Brain pericyte (primary cell): ENCODE results near the gene HRH1.
"Not testable (repeated sequence)": the region's sequence is repeated elsewhere in the genome, so short reads cannot be mapped to it uniquely, and the experiment has no call there.

Experiments used
- DNase-seq: peaks from one replicate; pipeline ENCODE4 v3.0.0-alpha.2; 2012; ENCODE audit warnings: low read depth, low spot score

The HRH1 gene, protein sequence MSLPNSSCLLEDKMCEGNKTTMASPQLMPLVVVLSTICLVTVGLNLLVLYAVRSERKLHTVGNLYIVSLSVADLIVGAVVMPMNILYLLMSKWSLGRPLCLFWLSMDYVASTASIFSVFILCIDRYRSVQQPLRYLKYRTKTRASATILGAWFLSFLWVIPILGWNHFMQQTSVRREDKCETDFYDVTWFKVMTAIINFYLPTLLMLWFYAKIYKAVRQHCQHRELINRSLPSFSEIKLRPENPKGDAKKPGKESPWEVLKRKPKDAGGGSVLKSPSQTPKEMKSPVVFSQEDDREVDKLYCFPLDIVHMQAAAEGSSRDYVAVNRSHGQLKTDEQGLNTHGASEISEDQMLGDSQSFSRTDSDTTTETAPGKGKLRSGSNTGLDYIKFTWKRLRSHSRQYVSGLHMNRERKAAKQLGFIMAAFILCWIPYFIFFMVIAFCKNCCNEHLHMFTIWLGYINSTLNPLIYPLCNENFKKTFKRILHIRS

DNA sequence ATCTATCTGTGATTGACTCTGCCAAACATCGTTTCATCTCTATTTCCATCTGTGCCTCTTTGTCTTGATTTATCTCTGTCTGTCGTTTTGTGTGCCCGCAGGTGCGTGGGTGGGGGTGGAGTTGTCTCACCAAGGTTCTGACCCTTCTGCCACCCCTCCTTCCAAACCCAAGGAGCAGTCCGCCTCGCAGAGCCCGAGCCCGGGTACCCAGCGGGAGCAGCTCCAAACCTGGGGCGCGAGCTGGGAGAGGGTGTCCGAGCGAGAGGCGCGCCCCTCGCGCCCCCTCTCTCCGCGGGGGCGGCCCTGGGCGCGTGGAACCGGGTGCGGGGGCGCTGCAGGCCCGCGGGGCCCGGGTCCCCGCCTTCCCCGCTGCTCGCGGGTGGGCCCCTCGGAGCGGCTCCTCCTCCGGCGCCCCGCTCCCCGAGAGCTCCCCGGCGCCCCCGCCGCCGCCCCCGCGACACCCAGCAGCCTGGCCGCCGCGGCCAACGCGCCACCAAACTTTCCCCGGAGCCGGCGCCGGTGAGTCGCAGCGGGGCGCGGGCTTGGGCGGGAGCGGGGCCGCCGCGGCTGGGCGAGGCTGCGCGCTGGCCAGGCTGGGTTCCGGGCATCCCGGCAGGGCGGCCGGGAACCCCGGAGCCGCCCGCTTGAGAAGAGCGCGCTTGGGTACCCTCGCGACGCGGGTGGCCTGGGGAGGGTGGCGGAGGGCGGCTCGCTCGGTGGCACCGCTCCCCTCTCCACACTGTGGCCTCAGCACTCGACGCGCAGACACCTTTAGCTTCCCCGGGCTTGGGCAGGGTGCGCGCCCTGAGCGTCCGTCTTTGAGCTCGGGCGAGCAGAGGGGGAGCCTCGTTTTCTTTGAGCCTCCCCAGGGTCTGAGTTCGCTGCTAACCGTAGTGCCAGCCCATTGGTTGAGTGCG lies at the start of gene HRH1:
Gene HRH1, plus strand, starts transcription at position 458 of the 917 bp plus-strand sequence. CDS start 104,545 bp downstream, outside the sequence.
- no peak for DNase-seq

DNA sequence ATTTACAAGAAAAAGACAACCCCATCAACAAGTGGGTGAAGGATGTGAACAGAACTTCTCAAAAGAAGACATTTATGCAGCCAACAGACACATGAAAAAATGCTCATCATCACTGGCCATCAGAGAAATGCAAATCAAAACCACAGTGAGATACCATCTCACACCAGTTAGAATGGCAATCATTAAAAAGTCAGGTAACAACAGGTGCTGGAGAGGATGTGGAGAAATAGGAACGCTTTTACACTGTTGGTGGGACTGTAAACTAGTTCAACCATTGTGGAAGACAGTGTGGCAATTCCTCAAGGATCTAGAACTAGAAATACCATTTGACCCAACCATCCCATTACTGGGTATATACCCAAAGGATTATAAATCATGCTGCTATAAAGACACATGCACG lies 41.0 kb upstream of the HRH1 start:
- DNase-seq: not testable (repeated sequence)

DNA sequence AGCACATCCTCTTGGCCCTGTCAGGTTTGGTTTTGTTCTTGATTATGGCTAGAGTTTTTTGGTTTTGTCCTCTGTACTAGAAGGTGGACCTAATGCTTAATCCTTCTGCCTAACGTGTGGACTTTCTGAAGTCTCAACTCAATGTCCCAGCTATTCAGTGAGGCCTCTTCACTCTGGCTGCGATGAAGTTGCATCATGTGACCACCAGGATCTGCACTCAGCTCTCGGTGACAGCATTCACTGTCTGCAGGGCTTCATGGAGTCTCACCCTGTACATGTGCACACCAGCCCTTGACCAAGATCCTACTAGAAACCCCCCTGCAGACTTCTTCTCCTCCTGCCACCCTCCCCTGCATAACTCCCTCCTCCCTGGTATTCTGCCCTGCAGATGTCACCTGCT lies 38.7 kb upstream of the HRH1 start:
- no peak for DNase-seq

DNA sequence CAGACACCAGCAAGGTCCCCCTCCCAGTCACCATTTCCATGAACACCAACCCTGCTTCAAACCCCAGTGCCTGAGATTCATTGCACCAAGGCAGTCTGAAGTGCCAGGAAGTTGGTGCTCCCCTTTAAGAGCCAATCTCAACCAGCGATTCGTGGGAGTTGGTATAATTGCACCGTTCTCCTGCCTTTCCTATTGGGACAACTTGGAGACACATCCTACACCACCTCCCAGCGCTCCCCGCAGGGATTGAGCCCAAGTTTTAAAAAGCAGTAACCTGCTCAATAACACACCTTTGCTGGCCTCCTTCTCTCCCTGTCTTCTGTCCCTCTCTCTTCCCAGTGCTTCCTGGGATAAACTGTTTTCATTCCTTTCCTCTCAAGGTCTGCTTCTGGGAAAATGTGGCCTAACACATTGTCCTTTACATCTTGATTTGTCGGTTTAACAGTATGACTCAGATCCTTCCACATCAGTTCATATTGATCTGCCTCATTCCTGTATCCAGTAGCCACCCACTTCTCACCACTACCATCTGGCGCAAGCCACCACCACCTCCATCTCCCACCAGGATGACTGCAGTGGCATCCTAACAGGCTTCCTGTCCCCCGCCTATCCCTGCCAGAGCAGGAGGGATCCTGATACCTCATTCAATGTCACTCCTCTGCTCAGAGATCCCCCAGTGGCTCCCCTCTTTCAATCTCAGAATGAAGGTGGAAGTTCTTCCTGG lies 37.8 kb upstream of the HRH1 start:
- DNase-seq: no peak

DNA sequence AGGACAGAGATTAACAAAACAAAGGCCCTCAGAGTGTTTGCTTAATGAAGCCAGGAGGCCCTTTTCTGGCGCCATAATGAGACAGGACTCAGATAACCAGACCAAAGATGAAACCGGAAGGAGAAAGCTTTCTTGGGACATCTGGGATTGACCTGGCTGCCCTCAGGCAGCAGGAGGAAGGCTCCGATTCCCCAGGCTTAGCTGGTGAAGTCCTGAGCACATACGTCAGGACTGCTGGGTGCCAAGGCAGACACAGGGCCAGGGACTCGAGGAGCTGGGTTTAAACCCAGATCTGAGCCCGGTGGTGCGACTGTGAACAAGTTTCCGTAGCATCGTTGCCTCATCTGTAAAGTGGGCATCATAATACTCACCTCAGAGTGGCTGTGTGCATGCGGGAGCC lies 36.7 kb upstream of the HRH1 start:
- DNase-seq: no peak

DNA sequence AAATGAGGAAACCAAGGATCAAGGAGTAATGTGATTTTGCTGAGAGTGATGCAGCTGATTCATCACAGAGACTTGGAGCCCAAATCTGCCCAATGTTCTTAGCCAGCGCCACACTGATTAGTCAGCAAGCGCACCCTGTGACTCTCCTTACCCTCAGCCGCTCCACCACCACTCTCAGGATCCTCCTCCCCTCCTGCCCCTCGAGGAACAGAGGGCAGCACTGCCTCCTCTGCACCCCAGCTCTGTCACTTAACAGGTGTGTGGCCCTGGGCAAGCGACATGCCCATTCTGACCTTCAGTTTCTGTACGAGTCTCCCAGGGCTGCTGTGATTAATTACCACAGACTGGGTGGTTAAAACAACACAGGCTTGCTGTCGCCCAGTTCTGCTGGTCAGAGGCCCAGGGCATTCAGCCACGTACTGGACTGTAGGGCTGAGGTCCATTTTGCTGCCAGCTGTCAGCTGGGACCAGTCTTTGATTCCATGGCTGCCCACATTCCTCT lies 36.1 kb upstream of the HRH1 start:
- no peak for DNase-seq

DNA sequence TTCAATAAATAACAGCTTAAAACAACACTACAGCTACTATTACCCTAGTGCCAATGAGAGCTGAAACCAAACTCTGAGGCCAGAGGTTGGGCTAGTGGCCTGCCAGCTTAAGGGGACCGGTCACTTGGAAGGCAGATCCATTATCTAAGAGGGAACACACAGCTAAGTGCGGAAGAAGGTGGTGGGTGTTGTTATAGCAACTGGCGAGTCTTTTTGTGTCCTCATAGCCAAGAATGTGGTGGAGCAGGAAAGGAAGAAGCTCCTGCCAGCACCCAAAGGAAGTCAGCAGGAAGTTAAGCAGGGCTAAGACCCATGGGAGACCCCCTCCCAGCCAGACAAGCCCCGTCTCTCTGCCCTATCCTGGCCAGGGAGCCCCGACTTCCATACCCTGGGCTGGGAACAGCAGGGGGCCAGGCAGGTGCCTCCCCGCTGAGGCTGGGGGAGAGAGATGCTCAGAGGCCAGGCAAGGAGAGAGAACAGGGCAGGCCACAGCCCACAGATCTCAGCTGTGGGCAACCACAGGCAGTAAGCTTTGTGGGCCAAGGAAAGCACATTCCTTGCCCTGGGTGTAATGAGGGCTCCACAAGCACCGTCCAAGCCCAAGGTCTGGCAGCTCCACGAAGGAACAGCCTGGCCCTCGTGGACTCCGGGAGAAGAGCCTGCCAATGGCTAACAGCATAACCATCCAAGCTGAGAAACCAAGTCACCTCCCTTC lies 34.0 kb upstream of the HRH1 start:
- no peak for DNase-seq

DNA sequence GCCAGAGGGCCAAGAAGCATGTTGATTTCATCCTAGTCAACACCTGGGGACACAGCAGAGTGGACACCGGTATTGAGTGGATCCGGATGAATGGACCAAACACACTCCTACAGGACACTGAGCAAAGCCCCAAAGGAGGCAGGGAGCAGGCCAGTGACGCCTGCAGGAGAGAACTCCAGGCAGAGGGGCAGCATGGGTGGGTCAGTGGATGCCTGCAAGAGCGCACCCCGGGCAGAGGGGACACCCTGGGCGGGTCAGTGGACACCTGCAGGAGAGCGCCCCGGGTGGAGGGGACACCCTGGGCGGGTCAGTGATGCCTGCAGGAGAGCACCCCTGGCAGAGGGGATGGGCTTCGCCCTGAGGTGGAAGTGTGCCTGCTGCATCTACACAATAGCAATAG lies 27.6 kb upstream of the HRH1 start:
- no peak for DNase-seq

DNA sequence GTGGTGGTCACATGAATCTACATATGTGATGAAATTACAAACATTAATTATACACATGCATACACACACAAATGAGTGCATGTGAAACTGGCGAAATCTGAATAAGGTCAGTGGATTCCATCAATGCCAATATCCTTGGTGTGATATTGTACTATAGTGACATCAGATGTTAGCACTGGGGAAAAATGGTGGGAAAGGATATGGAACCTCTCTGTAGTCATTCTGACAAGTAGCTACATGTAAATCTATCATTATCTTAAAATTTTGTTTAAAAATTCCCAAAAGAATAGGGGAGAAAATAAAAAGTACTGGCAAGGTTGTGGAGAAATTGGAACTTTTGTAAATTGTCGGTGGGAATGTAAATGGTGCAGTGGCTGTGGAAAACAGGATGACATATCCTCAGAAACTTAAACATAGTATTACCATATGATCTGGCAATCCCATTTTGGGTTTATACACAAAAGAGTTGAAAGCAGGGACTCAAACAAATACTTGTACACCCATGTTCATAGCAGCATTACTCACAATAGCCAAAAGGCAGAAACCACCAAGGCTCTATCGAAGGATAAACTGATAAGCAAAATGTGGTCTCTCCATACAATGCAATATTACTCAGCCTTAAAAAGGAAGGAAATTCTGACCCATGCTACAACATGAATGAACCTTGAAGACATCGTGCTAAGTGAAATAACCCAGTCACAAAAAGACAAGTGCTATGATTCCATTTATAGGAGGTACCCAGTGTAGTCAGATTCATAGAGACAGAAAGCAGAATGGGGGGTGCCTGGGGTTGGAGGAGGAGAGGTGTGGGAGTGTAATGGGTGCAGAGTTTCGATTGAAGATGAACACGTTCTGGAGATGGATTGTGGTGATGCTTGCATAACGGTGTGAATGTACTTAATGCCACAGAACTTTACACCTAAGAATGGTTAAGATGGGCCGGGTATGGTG lies 25.3 kb upstream of the HRH1 start:
- no peak for DNase-seq

DNA sequence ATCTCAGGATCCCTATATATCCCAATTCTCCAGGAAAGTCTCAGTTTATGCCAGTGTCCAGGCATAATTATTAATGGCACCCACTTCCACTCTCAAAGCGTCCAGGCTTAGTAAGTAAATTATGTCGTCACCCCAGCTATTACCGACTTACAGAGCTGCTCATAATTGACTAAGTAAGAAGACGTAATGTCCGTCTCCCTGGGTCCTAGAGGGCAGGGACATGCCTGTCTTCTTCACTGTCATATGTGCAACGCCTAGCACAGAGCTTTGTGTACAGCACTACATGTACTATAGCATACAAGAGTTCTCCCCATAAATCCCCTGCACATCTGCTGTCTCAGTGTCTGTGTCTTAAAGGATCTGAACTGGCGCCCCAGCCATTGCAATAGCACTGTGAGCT lies 23.9 kb upstream of the HRH1 start:
- DNase-seq: no peak

DNA sequence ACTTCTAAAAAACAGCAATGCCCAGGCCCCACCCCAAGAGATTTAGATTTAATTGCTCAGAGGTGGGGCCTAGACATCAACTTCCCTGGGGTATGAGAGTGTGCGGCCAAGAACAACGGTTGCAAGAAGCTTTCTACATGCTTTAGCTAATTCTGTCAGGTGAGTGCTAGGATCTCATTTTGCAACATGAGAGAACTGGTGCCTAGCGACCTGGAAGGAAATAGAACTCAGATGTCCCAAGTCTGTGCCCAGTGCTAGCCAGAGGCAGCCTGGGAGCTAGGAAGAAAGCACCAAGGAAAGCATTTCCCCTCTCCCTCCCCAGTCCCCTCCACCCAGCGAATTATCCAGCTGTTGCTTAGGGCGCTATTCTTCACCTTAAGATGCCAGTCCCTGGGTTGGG lies 22.9 kb upstream of the HRH1 start:
- no peak for DNase-seq

DNA sequence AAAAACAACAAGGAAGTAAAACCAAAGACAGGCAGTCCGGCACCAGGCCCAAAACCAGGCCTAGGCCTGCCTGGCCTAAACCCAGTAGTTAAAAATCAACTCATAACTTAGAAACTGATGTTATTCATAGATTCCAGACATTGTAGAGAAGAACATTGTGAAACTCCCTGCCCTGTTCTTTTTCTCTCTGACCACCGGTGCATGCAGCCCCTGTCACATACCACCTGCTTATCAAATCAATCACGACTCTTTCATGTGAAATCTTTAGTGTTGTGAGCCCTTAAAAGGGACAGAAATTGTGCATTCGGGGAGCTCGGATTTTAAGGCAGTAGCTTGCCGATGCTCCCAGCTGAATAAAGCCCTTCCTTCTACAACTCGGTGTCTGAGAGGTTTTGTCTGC lies 22.4 kb upstream of the HRH1 start:
- DNase-seq: not testable (repeated sequence)

DNA sequence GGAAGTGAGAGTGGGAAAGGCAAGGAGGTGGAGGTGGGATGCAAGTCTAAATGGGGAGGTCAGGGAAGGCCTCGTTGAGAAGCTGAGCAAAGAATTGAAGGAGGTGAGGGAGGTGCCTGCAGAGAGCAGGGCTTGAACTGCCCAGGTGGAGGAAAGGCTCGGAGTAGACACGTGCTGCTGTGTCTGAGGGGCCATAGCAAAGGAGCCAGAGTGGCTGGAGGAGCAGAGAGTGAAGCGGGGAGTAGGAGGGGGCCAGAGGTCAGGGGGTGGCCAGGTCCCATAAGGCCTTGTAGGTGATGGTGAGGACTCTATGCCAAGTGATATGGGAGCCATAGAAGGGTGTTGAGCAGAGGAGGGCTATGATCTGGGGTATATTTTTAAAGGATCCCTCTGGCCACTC lies 21.4 kb upstream of the HRH1 start:
- no peak for DNase-seq

DNA sequence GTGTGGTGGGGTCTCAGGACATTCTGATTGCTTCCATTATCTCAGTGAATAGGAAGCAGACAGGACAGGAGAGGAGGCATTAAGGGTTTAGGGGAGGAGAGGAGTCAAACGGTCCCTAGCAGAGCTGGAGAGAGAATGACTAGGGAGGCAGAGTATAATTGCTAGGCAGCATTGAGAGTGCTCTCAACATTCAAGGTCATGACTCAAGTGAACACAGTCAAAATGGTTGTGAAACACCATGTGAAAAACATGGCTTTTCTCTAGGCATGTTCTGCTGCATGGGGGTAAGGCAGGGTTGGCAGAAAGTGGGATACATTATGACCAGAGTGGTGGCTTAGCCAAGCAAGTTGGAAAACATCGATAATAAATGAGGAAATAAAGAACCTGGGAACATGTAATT lies 19.5 kb upstream of the HRH1 start:
- DNase-seq: no peak

DNA sequence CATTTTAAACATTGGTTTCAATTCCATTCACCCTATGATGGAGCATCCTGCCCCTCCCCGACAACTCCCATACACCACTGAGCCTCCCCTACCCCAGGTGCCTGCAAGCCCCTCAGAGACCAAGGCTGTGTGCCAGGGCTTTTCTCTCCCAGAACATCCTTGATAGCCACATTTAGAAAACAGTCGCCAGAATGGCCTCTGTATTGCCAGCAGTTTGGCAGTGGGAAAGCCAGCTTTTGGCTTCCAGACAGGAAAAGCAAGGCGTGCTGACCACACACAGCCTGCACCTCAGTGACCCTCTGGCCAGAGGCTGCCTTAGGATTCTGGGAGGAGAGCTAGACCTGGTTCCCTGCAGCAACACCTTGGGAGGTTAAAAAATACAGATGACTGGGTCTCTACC lies 18.2 kb upstream of the HRH1 start:
- no peak for DNase-seq

DNA sequence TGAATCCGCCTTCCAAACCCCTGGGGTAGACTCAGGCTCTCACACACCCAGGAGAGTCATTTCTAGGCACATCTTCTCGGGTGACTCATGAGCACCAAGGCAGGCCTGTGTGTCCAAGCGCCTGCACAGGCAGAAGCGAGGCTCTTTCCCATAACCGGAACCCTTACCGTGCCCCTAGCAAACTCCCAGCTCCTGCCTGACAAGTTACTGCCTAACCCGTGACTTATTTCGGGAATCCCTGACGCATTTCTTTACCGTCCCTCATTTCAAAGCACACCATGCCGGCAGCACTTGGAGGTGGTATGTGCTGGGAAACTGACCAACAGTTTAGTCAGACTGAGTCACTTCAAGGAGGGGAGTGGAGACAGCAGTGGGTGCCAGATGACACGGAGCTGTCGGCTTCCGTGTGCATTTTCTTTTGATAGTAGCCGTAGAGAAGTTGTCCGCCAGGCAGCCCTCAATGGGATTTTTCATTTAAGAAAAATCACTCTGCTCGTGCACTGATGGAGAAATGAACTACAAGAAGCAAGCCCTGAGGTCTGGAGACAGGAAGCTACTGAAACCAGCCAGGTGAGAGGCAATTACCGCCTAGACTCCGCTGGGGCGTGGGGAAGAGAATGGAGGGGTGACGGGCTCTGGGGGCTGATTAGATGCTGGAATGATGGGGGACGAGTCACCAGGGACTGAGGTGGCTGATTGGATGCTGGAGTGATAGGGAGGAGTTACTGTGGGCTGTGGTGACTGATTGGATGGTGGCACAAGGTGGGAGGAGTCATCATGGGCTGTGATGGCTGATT lies 17.3 kb upstream of the HRH1 start:
- DNase-seq: peak; percentile 91

DNA sequence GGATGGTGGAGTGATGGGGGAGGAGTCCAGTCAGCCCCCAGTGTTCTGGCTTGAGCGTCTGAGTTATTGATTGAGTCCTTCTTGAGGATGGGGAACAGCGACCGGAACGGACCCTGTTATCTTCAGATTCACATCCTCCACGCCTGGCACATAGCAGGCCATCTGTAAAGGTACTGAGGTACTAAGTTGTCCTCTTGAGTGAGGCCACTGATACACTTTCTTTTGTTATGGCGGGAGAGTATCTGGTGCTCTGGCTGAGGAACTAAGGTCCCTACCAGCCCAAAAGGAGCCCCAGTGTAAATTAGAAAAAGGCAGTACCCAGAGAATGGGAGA lies 16.7 kb upstream of the HRH1 start:
- no peak for DNase-seq

DNA sequence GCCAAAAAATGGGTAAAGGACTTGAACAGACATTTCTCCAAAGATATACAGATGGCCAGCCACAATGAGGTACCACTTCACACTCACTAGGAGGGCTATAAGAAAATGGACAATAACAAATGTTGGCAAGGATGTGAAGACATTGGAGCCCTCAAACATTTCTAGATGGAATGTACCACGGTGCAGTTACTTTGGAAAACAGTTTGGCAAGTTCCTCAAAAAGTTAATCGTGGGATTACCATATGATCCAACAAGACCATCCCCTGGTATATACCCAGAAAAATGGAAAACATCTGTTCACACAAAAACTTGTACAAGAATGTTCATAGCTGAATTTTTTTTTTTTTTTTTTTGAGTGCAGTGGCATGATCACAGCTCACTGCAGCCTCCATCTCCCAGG lies 15.9 kb upstream of the HRH1 start:
- no peak for DNase-seq

DNA sequence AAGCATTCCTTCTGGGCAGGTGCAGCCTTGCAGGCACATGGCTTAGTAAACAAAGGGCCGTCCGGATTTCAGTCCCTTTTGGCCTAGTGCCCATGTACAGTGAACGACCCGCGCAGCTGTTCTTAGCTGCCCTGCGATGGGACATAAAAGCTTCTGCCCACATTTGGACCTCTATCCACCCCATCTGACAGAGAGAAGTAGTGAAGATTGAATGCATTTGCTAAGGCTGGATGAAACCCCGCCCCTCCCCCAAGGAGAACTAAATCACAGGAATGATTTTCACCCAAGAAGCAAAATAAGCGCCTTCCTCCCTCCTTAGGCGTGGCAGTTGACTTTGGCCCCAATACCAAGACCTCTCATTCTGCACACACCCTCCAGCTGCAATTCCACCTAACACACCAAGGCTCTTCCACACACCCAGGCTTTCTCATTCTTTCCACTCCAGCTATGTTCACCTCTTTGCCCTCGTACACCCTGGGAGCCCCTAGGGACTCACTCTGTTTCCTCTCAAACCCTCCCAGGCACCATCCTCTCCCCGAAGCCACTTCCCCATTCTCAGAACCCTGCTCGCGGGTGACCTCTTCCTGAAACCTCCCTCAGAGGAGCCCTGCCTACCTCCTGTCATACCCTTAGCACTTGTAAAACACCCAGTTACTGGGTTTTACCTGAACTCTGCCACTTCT lies 14.1 kb upstream of the HRH1 start:
- DNase-seq: no peak
